Measurements from ENCODE around the gene STX16.

STX16 gene

GRCh38 chr20:58700121-58700821, 49.2 kb downstream of the STX16 start:
- no peak for DNase-seq

GRCh38 chr20:58700823-58701222, 49.7 kb downstream of the STX16 start:
- DNase-seq, result no peak

GRCh38 chr20:58701431-58702160, 50.5 kb downstream of the STX16 start:
- DNase-seq, result no peak

GRCh38 chr20:58702161-58702510, 51.1 kb downstream of the STX16 start:
- no peak for DNase-seq

GRCh38 chr20:58702859-58703648, 52.0 kb downstream of the STX16 start:
- DNase-seq, result no peak

- no peak for DNase-seq
Measured at GRCh38 chr20:58703765-58704371, 52.8 kb downstream of the STX16 start.

- no peak for DNase-seq
Measured at GRCh38 chr20:58705208-58705926, 54.3 kb downstream of the STX16 start.

- no peak for DNase-seq
Measured at GRCh38 chr20:58706150-58706892, 55.2 kb downstream of the STX16 start.

- DNase-seq, result no peak
Measured at GRCh38 chr20:58706975-58707681, 56.0 kb downstream of the STX16 start.

- no peak for DNase-seq
Measured at GRCh38 chr20:58707770-58708169, 56.7 kb downstream of the STX16 start.

- no peak for DNase-seq
Measured at GRCh38 chr20:58708246-58708931, 57.3 kb downstream of the STX16 start.

- no peak for DNase-seq
Measured at GRCh38 chr20:58709013-58709702, 58.1 kb downstream of the STX16 start.

GRCh38 chr20:58709703-58710039, 58.6 kb downstream of the STX16 start:
- DNase-seq, result no peak

GRCh38 chr20:58710481-58711265, 59.6 kb downstream of the STX16 start:
- DNase-seq, result no peak

- DNase-seq, result no peak
Measured at GRCh38 chr20:58711266-58712051, 60.4 kb downstream of the STX16 start.

- no peak for DNase-seq
Measured at GRCh38 chr20:58712151-58712791, 61.2 kb downstream of the STX16 start.

GRCh38 chr20:58712806-58713731, 62.0 kb downstream of the STX16 start:
- DNase-seq, result no peak
